Osteocyte (in vitro differentiated cells): ENCODE measurements around the gene MCL1. TPM values are rescaled to one million over a fixed set of nuclear protein-coding genes. Genes with fewer than 3 reads are reported as not detected.
"Not testable (repeated sequence)": the region's sequence is repeated elsewhere in the genome, so short reads cannot be mapped to it uniquely, and the experiment has no call there.

ENCODE experiments used
- DNase-seq: peaks from one replicate; pipeline ENCODE4 v3.0.0; 2021; ENCODE audit warnings: mixed read lengths; ENCODE audit not compliant: unreplicated experiment; ENCODE audit errors: extremely low spot score
- H3K27ac Mint-ChIP-seq: one replicate; pipeline ENCODE4 v1.8.0; 2021; ENCODE audit warnings: mild to moderate bottlenecking, mixed read lengths; ENCODE audit not compliant: unreplicated experiment
- H3K27me3 Mint-ChIP-seq: one replicate; pipeline ENCODE4 v1.8.0; 2021; ENCODE audit warnings: mixed read lengths; ENCODE audit not compliant: unreplicated experiment
- H3K36me3 Mint-ChIP-seq: one replicate; pipeline ENCODE4 v1.8.0; 2021; ENCODE audit warnings: mixed read lengths; ENCODE audit not compliant: unreplicated experiment
- H3K4me1 Mint-ChIP-seq: one replicate; pipeline ENCODE4 v1.8.0; 2021; ENCODE audit warnings: mixed read lengths; ENCODE audit not compliant: unreplicated experiment
- H3K4me3 Mint-ChIP-seq: one replicate; pipeline ENCODE4 v1.8.0; 2021; ENCODE audit warnings: mild to moderate bottlenecking, moderate library complexity, mixed read lengths; ENCODE audit not compliant: unreplicated experiment
- H3K9me3 Mint-ChIP-seq: one replicate; pipeline ENCODE4 v1.8.0; 2021; ENCODE audit warnings: mixed read lengths; ENCODE audit not compliant: unreplicated experiment
- total RNA-seq: library from RNA; stranded (reverse); gene quantifications from 2 replicates; pipeline ENCODE4 v1.2.1, GENCODE V29; 2021
- TF ChIP-seq, protein P1 (sequence below): fragments of 200-600 bp; sonication (generic); IDR thresholded peaks from 2 replicates; pipeline ENCODE4 v1.5.0; 2021; ENCODE audit warnings: antibody characterized with exemption, mild to moderate bottlenecking, moderate library complexity

The MCL1 gene
- total RNA-seq, 1 donor from 2014 or later = 296 TPM

DNA sequence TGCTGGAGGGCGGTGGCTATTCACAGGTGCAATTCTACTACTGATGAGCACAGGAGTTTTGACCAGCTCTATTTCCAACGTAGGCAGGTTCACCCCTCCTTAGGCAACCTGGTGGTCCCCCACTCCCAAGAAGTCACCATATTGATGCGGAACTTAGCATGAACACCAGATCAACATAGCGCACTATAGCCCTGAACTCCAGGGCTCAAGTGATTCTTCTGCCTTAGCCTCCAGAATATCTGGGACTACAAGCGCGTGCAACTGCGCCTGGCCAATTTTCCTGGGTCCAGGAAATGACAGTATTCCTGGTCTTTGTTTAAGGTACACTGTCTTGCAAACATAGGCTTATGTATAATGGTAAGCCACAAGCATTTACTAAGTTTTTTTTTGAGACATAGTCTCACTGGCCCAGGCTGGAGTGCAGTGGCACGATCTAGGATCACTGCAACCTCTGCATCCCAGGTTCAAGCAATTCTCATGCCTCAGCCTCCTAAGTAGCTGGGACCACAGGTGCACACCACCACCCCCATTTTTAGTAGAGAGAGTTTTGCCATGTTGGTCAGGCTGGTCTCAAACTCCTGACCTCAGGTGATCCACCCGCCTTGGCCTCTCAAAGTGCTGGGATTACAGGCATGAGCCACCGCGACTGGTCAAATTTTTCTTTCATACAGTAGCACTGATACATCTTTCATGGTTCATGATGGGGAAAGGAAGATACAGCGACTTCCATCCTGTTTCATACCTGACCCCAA, 12.6 kb downstream of the MCL1 start:
- DNase-seq = no peak
- TF ChIP-seq, protein P1, sequence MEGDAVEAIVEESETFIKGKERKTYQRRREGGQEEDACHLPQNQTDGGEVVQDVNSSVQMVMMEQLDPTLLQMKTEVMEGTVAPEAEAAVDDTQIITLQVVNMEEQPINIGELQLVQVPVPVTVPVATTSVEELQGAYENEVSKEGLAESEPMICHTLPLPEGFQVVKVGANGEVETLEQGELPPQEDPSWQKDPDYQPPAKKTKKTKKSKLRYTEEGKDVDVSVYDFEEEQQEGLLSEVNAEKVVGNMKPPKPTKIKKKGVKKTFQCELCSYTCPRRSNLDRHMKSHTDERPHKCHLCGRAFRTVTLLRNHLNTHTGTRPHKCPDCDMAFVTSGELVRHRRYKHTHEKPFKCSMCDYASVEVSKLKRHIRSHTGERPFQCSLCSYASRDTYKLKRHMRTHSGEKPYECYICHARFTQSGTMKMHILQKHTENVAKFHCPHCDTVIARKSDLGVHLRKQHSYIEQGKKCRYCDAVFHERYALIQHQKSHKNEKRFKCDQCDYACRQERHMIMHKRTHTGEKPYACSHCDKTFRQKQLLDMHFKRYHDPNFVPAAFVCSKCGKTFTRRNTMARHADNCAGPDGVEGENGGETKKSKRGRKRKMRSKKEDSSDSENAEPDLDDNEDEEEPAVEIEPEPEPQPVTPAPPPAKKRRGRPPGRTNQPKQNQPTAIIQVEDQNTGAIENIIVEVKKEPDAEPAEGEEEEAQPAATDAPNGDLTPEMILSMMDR = no peak
- H3K4me1 Mint-ChIP-seq = peaks cover 94% of the 10 kb centered on the region
- peaks cover 17% of the 10 kb centered on the region for H3K36me3 Mint-ChIP-seq
- H3K27me3 Mint-ChIP-seq = no peaks in the 10 kb centered on the region
- no peaks in the 10 kb centered on the region for H3K9me3 Mint-ChIP-seq
- H3K27ac Mint-ChIP-seq = peak overlapping the region; percentile 97
- peak overlapping the region; percentile 73 for H3K4me3 Mint-ChIP-seq

DNA sequence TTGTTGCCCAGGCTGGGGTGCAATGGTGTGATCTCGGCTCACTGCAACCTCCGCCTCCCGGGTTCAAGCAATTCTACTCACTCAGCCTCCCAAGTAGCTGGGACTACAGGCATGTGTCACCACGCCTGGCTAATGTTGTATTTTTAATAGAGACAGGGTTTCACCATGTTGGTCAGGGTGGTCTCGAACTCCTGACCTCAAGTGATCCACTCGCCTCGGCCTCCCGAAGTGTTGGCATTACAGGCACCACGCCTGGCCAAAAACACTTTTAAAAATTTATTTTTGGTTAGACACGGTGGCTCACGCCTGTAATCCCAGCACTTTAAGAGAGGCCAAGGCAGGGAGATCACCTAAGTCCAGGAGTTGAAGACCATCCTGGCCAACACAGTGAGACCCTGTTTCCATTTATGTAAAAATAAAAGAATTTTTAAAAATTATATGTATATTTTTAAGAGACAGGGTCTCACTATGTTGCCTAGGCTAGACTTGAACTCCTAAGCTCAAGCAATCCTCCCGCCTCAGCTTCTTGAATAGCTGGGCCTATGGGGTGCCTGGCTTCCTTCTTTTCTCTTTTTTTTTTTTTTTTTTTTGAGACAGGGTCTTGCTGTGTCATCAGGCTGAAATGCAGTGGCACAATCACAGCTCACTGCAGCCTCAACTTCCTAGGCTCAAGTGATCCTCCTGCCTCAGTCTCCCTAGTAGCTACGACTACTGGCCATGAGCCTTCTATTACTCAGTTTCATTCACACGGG, 14.0 kb downstream of the MCL1 start:
- not testable (repeated sequence) for H3K9me3 Mint-ChIP-seq, DNase-seq, H3K27me3 Mint-ChIP-seq, H3K36me3 Mint-ChIP-seq
- Mint-ChIP-seq H3K27ac (peak overlapping the region; percentile 100), H3K4me1 (peaks cover 94% of the 10 kb centered on the region), H3K4me3 (peak overlapping the region; percentile 17)

DNA sequence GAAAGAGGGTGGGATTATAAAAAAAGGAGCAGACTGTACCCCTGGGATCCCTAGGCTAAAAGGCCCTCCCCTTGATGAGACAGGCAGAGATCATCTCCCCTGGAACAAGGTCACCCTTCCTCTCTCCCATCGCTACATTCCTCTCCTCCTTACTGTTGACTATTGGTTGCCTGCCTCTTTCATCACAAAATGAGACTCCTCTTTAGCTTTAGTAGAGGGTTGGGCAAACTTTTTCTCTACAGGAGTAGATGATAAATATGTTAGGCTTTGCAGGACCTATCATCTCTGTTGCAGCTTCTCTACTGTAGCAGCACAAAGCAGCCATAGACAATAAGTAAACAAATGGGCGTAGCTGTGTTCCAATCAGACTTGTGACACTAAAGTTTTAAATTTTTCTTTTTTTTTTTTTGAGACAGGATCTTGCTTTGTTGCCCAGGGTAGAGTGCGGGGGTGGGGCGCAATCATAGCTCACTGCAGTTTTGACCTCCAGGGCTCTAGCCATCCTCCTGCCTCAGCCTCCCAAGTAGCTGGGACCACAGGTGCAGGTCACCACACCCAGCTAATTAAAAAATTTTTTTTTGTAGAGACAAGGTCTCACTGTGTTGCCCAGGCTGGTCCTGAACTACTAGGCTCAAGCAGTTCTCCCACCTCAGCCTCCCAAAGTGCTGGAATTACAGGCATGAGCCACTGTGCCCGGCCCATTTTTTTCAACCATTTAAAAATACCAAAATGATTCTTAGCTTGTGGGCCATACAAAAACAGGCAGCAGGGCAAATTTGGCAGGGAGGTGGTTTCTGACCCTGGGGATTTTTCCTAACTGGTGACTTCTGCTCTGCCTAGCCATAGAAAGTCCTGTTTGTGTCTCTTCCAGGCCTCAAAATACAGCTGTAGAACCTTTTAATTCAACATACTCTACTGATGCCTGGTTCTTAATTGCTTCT, 15.1 kb downstream of the MCL1 start:
- TF ChIP-seq, protein P1 = no peak
- Mint-ChIP-seq H3K9me3 (no peaks in the 10 kb centered on the region), H3K27ac (peak overlapping the region; percentile 100), H3K36me3 (no peaks in the 10 kb centered on the region), H3K4me3 (peak overlapping the region; percentile 91), H3K27me3 (no peaks in the 10 kb centered on the region), H3K4me1 (peaks cover 90% of the 10 kb centered on the region)
- DNase-seq = no peak

DNA sequence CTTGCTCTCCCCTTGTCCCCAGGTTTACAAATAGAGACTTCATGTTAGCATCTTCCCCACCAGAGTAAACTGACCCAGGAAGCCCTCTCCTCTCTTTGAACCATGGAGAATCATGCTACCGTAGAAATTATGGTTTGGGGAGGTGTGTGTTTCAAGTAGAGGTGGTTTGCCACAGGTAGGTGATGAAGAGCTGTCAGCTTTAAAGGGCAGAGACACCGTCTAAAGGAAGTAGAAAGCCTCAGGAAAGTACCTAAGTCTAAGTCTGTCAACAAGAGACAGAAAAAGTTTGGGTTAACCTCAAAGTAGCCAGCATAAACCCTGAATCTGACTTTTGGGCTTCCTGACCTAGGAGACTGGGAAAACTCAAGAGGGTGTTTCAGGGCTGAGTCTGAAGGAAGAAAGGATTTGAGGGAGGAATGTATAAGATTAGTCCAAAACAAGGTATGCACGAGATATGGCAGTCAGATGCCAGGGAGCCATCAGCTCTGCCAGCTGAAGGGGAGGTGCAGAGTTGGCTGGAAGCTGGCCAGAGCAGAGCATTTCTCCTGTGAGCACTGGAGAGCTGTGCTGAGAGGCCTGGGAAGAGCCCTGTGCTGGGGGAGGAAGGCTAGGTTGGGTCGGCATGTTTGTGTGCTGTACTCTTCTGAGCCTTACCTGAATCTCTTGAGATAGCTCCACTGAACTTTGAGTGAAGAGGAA, 15.9 kb downstream of the MCL1 start:
- Mint-ChIP-seq H3K27me3 (no peaks in the 10 kb centered on the region), H3K27ac (peak overlapping the region; percentile 100), H3K36me3 (no peaks in the 10 kb centered on the region), H3K4me3 (peak overlapping the region; percentile 91), H3K9me3 (no peaks in the 10 kb centered on the region), H3K4me1 (peaks cover 82% of the 10 kb centered on the region)
- no peak for DNase-seq
- TF ChIP-seq, protein P1 = no peak
